HG02938 (cell line): ENCODE results near the gene METTL8.

ENCODE experiments used
- ATAC-seq: cut with Tn5 transposase; IDR thresholded peaks from one replicate; pipeline ENCODE4 v1.9.1; 2021; ENCODE audit warnings: mild to moderate bottlenecking, moderate library complexity; ENCODE audit not compliant: unreplicated experiment

METTL8 gene

GRCh38 chr2:171267855-171268629 lies 165.7 kb downstream of the METTL8 start:
- ATAC-seq: no peak
